ENCODE results near the gene LRP1.

LRP1 gene

GRCh38 chr12:57094208-57095160 lies 33.8 kb upstream of the LRP1 start:
- DNase-seq: no peak

DNA sequence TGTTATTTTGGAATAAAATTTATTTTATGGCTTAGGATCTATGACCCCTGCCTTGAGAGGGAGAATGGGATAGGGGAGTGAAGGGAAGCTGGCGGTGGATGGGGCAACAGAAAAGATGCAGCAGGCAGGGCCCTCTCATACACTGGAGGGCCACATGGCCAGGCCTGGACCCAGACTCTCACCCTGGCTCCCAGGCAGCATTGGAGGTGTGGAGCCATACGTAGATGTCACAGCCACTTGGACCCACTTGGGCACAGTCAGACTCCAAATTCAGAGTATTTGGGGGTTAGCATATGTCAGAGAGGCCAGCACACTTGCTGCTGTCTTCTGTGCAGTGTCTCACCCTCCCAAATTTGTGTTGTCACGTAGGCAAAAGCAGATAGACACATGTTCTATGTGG lies 32.8 kb upstream of the LRP1 start:
- no peak for DNase-seq

DNA sequence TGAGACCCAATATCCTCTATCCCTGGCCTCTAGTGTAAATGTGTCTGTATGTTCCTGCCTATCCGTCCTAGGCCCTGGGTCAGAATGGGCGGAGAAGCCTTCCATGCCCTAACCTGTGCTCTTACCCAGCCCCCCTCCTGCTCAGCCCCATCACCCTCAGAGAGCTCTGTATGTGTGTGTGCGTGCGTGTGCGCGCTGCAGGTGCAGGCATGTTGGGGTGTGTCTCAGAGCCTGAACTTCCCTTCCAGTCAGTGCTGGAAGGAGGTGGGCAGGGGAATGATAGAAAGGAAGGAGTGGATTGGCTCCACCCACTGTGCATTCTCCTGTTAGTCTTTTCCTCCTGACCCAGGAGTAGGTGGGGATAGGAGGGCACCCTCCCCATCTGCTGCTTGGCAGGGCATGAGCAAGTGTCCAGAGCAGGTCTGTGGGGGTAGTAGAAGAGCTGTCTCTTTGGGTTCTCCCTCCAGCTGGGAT lies 32.1 kb upstream of the LRP1 start:
- peak; percentile 39 for DNase-seq

- no peak for DNase-seq
Measured at GRCh38 chr12:57096748-57097553, 31.3 kb upstream of the LRP1 start.

GRCh38 chr12:57097554-57097835 lies 30.8 kb upstream of the LRP1 start:
- DNase-seq: no peak

DNA sequence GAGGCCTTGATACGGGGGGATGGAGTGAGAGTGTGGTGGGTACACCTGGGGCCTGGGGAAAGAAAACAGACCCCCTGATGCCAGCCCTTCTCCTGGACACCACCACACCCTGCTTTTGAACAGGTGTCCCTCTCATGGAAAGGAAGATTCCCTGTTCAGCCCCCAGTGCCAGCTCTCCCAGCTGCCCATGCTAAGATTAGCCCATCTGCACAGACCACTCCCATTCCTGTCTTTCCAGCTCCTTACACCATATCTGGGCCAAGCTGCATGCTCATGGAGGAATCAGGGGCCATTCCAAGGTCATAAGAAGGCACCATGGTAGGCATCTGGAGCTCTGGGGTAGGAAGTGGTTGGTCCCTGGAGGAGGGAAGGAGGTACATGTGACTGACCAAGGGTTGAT lies 29.7 kb upstream of the LRP1 start:
- no peak for DNase-seq

DNA sequence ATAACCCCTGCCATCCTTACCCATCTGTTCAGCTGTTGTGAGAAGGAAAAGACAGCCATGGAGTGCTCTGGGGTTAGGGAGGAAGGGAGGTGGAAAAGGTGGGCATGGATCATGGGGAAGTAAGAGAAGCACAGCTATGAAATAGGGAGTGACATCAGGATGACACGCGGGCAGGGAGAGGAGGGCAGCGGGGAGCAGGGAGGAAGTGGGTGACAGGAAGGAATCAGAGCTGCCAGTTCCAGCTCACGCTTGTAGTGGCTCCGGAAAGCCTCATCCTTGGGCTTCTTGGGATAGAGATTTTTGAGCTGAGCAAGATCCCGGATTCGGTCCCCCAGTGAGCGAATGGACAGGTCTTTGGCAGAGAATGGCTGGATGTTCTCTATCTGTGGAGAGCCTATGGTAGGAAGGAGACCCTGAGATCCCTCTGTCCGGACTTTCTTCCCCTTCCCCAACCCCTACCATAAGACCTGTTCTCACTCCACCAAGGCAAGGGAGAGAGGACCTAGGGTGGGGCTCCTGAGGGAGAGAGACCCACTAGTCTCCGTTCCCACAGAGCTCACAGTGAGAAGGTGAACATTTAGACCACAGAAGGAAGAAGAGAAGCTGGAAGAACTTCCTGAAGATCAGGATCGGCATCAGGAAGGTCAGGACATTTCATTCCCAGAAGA lies 29.1 kb upstream of the LRP1 start:
- DNase-seq: no peak

- DNase-seq: no peak
Measured at GRCh38 chr12:57099766-57100165, 28.5 kb upstream of the LRP1 start.

DNA sequence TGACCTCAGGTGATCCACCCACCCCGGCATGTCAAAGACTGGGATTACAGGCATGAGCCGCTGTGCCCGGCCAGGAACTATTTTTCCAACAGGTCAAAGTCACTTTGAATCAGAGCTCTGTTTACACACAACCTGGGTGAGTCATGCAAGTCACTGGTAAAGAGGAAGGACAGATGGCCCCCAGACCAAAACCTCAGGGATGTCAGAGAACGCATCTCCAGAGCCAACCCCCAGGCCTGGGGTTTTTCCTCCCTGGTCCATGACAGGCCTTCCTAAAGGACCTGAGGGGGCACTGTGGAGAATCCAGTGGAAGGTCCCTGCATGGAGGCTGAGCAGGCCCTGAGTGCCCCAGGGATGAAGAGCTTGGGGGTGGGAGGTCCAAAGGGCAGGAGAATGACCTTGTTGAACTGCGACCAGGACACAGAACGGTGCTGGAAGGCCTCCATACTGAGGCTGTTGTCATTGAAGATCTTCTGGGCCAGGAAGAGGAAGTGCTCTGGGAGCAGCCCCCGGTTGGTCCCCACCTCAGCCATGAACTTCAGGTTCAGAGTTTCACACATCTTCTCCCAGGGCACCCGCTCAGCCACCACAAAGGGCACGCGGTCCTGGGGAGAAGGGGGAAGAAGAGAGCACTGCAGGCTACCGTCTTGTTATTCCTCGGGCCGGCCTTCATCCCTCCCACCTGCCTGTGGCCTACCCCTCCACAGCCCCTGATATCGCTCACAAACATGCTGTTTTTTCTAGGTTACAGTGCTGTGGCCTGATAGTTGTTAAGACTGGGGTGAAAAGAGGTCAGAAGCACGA lies 26.2 kb upstream of the LRP1 start:
- DNase-seq: no peak

DNA sequence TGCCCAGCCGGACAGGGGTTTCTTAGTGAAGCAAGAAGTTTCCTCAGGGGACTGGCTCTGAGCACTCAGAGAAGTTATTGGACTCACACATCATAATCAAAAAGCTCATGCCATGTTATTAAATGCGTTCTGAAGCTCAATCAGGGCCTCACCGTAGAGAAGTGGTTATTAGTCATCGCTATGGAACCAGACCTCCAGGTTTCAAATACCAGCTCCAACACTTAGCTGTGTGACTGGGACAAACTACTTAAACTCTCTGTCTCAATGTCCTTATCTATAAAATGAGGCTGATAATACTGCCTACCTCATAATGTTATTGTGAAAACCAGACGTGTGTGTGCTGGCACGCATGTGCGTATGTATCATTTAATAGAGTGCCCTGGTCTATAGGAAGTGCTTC lies 24.4 kb upstream of the LRP1 start:
- DNase-seq: no peak

DNA sequence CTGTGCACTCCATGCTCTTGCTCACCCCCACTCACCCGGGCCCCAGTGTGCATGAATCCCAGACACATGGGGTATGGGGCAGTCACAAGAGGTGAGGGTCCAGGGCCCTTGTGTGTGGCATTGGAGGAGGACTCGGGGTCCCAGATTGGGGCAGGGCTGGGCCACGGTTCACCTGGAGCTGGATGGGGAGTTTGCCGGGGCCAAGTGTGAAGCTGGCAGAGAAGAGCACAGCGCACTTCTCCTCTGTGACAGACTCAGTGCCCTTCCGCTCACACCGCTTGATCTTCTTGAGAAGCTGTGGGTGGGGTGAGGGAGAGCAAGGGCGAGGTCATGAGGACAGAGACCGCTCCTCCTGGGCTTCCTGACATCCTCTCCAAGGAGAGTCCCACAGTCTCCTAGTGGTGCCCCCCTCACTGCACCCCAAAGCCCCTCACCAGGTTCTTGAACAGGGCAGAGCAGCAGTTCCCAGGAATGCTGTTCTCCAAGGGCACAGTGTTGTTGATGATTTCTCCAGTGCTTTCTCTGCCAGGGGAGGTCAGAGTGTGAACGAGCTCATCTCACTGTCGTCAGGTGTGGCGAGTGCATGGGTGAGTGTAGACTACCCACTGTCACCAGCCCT lies 23.9 kb upstream of the LRP1 start:
- no peak for DNase-seq

DNA sequence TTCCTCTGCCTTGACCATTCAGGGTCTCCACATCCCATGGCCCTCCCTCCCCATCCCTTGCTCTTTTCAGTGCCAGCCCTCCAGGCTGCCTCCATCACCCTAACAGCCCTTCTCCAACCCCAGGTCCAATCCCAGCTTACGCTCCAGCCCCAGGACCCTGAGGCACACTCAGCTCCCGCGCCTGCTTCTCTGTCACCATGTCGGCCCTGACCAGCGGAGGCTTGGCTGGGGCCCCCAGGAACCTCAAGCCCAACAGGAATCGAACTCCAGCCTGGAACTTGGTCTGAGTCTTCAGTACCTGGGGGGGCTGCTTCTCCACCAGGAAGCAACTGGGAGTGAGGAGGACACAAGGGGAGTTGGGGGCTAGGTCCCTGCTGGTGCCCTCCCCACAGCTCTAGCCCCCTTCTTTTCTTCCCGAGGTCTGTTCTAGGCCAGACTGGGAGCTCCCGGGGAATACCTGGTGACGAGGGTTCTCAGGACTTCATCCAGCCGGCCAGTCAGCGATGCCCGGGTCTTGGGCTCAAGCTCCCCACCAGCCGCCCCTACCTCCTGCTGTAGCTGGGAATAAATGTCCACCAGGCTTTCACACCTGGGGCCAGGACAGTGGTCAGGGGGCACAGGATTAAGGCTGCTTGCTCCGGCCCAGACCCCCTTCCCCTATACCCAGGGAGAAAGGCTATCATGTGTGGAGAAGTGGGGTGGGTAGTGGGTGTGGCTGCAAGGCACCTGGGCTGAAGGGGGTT lies 23.1 kb upstream of the LRP1 start:
- no peak for DNase-seq

DNA sequence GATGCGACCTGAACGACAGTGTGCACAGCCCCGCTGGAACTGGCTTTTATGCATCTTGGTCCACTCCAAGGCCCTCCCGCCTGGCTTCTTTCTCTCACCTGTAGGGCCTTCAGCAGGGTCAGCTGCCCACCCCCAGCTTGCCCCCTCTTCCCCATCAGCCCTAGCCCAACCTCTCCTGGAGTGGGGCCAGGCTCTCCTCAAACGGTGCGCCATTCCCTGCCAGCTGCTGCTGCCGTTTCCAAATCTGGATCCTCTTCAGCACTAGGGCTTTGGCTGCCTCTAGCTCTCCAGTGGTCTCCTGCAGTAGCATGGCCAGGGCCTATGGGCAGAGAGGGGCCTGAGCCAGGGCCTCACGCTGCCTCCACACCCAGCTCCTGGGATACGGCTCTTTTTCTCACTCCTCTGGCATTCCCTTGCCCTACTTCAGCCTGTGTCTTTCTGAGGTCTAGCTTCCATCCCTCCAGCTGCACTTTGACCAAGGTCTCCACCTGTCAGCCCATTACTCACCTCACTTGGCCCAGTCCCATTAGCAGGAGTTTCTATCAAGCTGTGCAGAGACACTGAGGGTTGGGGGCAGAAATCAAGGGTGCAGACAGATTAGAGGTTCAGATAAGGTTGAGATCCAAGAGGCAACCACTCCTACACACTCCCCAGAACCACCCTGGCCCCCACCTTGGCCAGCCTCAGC lies 22.1 kb upstream of the LRP1 start:
- no peak for DNase-seq

DNA sequence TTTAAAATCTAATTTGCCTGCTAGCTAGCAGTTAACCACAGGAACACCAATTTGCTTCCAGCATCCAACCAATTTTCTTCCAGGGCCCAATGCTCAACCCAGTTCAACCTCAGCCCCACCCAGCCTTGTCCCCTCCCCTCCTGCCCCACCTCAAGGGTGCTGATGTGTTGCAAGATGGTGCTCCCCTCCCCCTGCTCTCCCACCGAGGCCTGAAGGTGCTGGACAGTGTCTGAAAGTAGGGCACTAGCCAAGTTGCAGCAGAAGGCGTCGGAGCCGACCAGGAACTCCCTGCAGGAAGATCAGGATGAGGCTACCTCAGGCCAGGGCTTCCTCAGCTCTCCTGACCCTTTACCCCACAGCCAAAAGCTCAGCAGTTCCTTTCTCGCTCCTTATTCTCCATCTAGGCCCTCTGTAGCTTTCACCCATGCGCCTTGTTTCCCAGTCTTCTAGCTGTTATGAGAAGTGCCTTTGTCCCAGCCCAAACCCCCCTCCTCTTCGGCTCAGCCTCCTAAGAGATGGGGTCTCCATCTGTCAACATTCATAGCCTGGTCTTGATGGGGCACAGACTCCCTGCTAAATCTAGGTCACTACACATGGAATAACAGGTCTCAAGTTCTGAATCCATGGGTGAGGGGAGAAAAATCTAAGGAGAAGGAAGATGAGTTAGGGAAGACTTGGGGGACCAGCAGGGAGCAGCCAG lies 20.7 kb upstream of the LRP1 start:
- DNase-seq: no peak

GRCh38 chr12:57109207-57110103 lies 18.8 kb upstream of the LRP1 start:
- DNase-seq: no peak

GRCh38 chr12:57110104-57111030 lies 17.9 kb upstream of the LRP1 start:
- DNase-seq: peak; percentile 85

DNA sequence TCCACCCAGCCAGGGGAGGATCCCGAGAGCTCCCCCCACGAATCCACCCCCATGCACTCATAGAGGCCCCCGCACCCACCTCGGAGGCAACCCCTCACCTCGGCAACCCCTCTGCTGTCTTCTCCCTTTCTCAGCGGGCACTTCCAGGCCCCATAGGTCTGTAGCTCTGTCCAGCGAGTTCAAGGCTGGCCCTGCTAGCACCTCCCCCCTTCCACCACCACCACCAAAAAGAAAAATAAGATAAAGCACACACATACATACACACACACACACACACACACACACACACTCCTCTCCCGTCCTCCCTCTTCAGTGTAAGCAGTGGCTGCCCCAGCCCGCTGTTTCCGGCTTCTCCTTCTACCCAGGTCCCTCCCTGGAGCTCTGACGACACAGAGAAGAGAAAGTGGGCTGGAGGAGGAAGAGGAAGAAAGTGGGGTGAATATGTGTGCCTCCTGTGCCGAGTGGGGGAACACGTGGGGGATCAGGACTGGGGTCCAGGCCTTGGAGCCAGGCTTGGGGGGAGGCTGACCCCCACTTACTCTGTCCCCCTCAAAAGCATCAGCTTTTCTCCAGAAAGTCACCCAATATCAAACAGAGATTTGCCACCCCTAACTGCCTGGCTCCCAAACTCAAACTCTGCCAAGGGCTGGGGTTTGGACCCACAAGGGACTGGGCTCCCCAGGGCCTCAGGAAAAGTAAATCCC lies 17.1 kb upstream of the LRP1 start, which contains the start of gene STAT6:
STAT6 (minus strand) TSS at position 332 of the 704 bp plus-strand sequence. CDS start 3,084 bp downstream, outside the sequence.
- peak; percentile 84 for DNase-seq
